ENCODE measurements around the gene CCL21. TPM values are rescaled to one million over a fixed set of nuclear protein-coding genes. Genes with fewer than 3 reads are reported as not detected.
"Not testable (repeated sequence)": the region's sequence is repeated elsewhere in the genome, so short reads cannot be mapped to it uniquely, and the experiment has no call there.

Gene CCL21, protein sequence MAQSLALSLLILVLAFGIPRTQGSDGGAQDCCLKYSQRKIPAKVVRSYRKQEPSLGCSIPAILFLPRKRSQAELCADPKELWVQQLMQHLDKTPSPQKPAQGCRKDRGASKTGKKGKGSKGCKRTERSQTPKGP
- not detected for total RNA-seq

DNA sequence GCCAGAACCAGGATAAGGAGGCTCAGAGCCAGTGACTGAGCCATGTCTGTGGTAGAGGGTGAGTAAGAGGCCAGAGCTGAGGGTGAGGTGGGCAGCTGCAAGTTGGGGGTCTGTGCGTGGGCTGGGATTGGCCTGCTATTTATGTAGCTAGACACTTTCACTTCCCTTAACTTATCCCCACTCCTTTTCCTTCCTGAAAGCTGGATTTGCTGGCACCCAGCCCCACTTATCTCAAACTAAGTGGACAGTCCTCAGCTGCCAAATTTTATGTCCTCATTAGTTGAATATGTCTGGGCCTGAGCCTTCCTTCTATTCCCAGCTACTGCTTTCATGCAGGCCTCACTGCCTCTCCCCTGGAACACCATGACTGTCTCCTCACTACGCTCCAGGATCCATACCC is at the start of gene CCL21:
TSS of gene CCL21 (minus strand) at position 114 of the 400 bp plus-strand sequence. CDS start at position 44, 70 bp downstream.
- H3K27me3 Mint-ChIP-seq (ENCODE audit: low read depth) = peaks cover 19% of the 10 kb centered on the region
- no peaks in the 10 kb centered on the region for H3K36me3 Mint-ChIP-seq (ENCODE audit: insufficient read depth in 2 of 2)
- DNase-seq (no peak), ATAC-seq (replicated peaks in 1 of 2) (no peak)
- H3K27ac Mint-ChIP-seq = no peak within 1 kb of the TSS
- no peaks in the 10 kb centered on the region for H3K4me1 Mint-ChIP-seq (ENCODE audit: low read depth)
- H3K4me3 Mint-ChIP-seq = no peak within 1 kb of the TSS
- no peaks in the 10 kb centered on the region for H3K9me3 Mint-ChIP-seq

DNA sequence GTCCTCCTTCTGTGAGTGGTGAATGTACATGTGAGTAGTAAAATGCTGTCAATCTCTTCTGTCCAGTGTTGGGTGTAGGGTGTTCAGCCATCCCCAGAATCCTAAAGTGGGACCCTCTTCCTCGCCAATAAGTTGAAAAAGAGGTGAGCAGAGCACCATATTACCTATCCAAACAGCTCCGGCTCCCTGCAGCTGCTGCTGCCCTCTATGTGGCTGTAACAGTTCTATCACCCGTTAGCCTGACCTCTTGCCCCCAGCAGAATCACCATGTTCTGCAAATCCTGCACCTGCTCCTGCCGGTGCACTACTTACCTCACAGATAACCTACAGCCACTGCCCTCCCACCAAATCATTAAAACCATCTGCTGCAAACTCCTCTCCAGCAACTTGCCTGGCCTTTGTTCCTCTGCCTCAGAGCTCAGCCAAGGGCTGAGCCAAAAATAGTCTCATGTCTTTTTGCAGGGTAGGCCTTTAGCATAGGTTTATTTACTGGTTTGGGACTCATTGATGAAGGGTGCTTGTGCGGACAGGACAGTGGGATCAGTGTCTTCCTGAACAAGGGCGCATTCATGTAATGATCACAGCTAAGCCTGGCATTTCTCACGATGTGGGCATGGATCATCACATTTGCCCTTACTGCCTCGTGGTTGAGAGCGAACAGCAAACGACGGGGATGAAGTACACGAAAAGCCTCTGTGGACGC is 49.6 kb upstream of the CCL21 start:
- DNase-seq = no peak
- H3K27me3 Mint-ChIP-seq (ENCODE audit: low read depth) = peaks cover 58% of the 10 kb centered on the region
- H3K27ac Mint-ChIP-seq = no peak overlapping the region

DNA sequence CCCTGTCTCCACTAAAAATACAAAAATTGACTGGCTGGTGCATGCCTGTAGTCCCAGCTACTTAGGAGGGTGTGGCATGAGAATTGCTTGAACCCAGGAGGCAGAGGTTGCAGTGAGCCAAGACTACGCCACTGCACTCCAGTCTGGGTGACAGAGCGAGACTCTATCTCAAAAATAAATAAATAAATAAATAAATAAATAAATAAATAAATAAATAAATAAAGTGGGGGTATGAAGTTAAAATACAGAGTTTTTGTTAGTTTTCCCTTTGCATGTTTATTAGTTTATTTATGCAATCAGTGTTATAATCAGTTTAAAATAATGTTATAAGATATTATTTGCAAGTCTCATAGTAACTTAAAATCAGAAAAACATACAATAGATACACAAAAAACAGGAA is 40.4 kb upstream of the CCL21 start:
- H3K36me3 Mint-ChIP-seq (ENCODE audit: insufficient read depth in 2 of 2); H3K27ac Mint-ChIP-seq; H3K4me3 Mint-ChIP-seq; H3K4me1 Mint-ChIP-seq (ENCODE audit: low read depth); DNase-seq; ATAC-seq (replicated peaks in 1 of 2); H3K9me3 Mint-ChIP-seq: not testable (repeated sequence)
- H3K27me3 Mint-ChIP-seq (ENCODE audit: low read depth) = peaks cover 65% of the 10 kb centered on the region

More for the DNA sequence above, 49.6 kb upstream of the CCL21 start:
- no peak overlapping the region for H3K4me3 Mint-ChIP-seq
- H3K4me1 Mint-ChIP-seq (ENCODE audit: low read depth) = peaks cover 5% of the 10 kb centered on the region
- no peaks in the 10 kb centered on the region for H3K36me3 Mint-ChIP-seq (ENCODE audit: insufficient read depth in 2 of 2)
- no peaks in the 10 kb centered on the region for H3K9me3 Mint-ChIP-seq
- ATAC-seq (replicated peaks in 1 of 2) = no peak

DNA sequence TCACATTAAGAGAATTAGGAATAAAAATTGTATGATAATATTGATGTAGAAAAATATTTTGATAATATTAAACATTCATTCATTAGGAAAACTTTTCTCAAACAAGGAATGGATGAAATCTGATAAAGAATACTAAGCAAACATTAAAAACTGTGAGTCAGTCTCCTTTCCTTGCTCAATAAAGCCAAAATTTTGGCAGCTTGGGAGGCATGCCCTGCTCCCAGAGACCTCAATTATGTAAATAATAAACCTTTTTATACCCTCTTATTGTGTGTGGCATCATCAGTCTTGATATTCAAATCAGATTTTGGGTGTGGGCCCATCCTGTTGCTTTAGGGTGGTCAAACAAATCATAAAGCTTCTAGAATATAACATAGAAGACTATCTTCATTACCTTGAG is 36.6 kb upstream of the CCL21 start:
- no peak for DNase-seq
- Mint-ChIP-seq H3K36me3 (ENCODE audit: insufficient read depth in 2 of 2) (peaks cover 0 to 2% of the 10 kb centered on the region in 2 donors), H3K27ac (no peak overlapping the region), H3K27me3 (ENCODE audit: low read depth) (peaks cover 32% of the 10 kb centered on the region), H3K4me3 (no peak overlapping the region), H3K9me3 (no peaks in the 10 kb centered on the region), H3K4me1 (ENCODE audit: low read depth) (peaks cover 15% of the 10 kb centered on the region)
- ATAC-seq (replicated peaks in 1 of 2) = no peak

DNA sequence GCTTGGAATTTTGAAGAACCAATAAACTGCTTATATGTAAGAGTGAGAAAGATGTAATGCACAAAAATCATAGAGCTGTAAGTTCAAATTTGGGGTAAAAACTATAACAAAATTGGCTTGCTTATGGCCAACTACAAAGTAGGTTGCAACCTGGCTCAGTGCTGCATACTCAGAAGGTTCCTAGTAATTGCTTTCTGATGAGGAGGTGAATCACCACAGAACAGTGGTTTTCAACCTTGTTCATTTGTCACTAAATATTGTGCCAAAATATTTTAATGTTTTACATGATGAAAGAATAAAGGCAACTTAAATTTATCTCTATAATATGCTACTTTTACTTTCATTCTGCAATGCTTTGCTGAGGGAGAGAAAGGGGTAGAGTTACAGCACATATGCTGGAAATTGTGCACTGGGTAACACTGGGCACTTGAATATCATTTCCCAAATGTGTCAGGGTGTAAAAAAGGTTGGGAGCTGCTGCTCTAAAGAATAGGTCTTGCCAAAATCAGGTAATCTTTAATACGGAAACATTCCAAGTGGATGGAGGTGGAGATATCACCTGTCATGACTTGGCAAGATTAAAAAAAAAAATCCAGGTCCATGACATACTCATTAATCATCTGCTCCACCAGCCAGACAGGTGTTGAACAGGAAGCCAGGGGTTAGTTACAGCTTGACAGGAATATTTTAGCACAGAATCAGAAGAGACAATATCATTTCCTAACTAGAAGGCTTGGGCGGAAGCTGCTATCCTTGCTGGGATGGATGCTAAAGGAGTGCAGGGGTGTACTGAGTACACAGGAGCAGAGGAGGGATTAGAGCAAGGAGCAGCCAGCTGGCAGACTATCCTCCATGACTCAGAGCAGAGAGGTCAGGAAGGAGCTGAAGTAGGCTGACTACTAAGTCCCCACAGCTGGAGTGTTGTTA is 34.6 kb upstream of the CCL21 start:
- DNase-seq (no peak), ATAC-seq (replicated peaks in 1 of 2) (peak; percentile 46 to 57)
- H3K27ac Mint-ChIP-seq = no peak overlapping the region
- peaks cover 16% of the 10 kb centered on the region for H3K4me1 Mint-ChIP-seq (ENCODE audit: low read depth)
- no peaks in the 10 kb centered on the region for H3K36me3 Mint-ChIP-seq (ENCODE audit: insufficient read depth in 2 of 2)
- no peaks in the 10 kb centered on the region for H3K9me3 Mint-ChIP-seq
- no peak overlapping the region for H3K4me3 Mint-ChIP-seq
- peaks cover 14% of the 10 kb centered on the region for H3K27me3 Mint-ChIP-seq (ENCODE audit: low read depth)

DNA sequence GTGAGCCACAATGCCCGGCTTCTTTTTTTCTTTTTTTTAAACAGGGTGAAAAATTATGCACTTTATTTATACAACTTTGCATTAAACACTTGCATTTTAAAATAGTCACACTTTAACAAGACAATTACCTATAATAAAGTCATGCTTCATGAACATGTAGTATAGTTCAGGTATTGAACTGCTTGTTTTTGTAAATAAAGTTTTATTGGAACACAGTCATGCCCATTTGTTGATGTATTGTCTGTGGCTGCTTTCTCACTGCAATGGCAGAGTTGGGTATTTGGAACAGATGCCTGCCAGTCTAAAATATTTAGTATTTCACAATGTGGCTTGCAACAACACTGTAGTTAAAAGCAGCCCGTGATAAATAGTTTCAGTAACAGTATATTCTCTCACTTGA is 32.8 kb upstream of the CCL21 start:
- H3K27ac Mint-ChIP-seq = no peak overlapping the region
- H3K36me3 Mint-ChIP-seq (ENCODE audit: insufficient read depth in 2 of 2) = no peaks in the 10 kb centered on the region
- H3K9me3 Mint-ChIP-seq = no peaks in the 10 kb centered on the region
- peaks cover 12% of the 10 kb centered on the region for H3K27me3 Mint-ChIP-seq (ENCODE audit: low read depth)
- no peak for DNase-seq
- no peak overlapping the region for H3K4me3 Mint-ChIP-seq
- H3K4me1 Mint-ChIP-seq (ENCODE audit: low read depth) = peaks cover 16% of the 10 kb centered on the region
- no peak for ATAC-seq (replicated peaks in 1 of 2)

DNA sequence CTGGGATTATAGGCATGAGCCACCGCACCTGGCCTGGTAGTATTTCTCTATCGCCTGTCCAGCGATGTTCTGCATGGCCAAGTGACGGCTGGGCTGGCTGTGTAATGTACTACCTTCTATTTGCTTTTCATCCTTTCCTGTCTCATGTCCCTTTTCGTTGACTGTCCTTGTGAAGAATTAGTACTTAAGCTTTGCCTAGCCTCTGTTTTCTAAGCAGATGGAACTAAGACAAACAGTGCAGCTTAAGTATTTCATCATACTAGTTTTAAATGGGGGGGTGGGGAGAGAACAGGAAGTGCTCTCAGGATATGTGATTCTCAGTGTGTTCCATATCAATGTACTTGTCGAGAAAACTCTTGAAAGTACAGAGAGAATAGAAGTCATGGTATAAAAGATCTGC is 31.7 kb upstream of the CCL21 start:
- no peaks in the 10 kb centered on the region for H3K36me3 Mint-ChIP-seq (ENCODE audit: insufficient read depth in 2 of 2)
- DNase-seq (no peak), ATAC-seq (replicated peaks in 1 of 2) (no peak)
- H3K4me3 Mint-ChIP-seq = no peak overlapping the region
- peaks cover 16% of the 10 kb centered on the region for H3K4me1 Mint-ChIP-seq (ENCODE audit: low read depth)
- no peaks in the 10 kb centered on the region for H3K9me3 Mint-ChIP-seq
- peaks cover 19% of the 10 kb centered on the region for H3K27me3 Mint-ChIP-seq (ENCODE audit: low read depth)
- peak overlapping the region; percentile 8 for H3K27ac Mint-ChIP-seq

DNA sequence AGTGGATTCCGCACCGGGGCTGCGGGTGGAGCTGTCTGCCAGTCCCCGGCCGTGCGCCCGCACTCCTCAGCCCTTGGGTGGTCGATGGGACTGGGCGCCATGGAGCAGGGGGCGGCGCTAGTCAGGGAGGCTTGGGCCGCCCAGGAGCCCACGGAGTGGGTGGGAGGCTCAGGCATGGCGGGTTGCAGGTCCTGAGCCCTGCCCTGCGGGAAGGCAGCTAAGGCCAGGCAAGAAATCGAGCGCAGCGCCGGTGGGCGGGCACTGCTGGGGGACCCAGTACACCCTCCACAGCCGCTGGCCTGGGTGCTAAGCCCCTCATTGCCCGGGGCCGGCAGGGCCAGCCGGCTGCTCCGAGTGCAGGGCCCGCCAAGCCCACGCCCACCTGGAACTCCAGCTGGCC is 30.2 kb upstream of the CCL21 start:
- H3K27me3 Mint-ChIP-seq (ENCODE audit: low read depth) = peaks cover 11% of the 10 kb centered on the region
- H3K36me3 Mint-ChIP-seq (ENCODE audit: insufficient read depth in 2 of 2); DNase-seq; H3K4me3 Mint-ChIP-seq; H3K9me3 Mint-ChIP-seq; ATAC-seq (replicated peaks in 1 of 2); H3K27ac Mint-ChIP-seq: not testable (repeated sequence)
- H3K4me1 Mint-ChIP-seq (ENCODE audit: low read depth) = peaks cover 16% of the 10 kb centered on the region

DNA sequence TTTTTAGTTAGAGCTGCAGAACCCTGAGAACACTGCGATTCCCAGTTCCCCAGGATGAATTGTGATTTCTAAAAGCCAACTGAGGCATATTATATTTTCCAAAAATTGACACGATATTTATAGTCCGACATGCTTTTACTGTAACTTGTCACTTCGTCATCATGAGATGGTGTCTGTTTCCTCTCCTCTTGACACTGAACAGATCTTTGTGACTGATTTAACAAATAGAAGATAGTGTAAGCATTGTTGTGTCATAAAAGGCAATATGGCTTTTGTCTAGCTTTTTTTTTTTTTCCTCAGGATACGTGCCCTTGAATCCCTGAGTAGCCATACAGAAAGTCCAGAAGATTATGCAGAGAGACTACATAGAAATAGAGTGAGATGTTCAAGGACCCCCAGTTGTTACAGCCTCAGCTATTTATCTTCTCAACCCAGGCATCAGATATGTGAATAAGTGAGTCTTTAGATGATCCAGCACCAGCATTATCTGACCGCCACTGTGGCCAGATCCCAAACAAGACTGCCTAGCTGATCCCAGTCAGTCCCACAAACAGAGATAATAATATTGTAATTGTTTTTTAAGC is 27.8 kb upstream of the CCL21 start:
- H3K27ac Mint-ChIP-seq = no peak overlapping the region
- peaks cover 11% of the 10 kb centered on the region for H3K27me3 Mint-ChIP-seq (ENCODE audit: low read depth)
- H3K36me3 Mint-ChIP-seq (ENCODE audit: insufficient read depth in 2 of 2) = no peaks in the 10 kb centered on the region
- no peaks in the 10 kb centered on the region for H3K9me3 Mint-ChIP-seq
- no peak for DNase-seq
- H3K4me3 Mint-ChIP-seq = no peak overlapping the region
- H3K4me1 Mint-ChIP-seq (ENCODE audit: low read depth) = peaks cover 7% of the 10 kb centered on the region
- no peak for ATAC-seq (replicated peaks in 1 of 2)

DNA sequence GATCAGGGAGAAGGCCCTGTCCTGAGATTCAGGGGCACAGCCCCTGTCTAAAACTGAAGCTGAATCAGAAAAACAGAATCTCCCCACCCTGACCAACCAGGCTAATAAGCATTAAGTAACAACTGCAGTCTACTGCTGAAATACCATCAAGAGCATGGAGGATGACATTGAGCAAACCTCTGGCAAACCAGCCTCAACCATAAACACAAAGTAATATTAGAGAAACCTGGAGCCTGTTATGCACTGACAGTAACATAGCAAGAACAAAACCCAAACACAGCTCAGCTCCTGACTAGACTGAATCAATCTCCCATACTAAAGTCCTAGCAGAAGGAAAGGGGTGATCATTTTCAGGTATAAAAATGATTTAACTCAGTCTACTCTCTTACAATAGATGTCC is 24.8 kb upstream of the CCL21 start:
- Mint-ChIP-seq H3K9me3 (no peaks in the 10 kb centered on the region), H3K27ac (no peak overlapping the region), H3K36me3 (ENCODE audit: insufficient read depth in 2 of 2) (no peaks in the 10 kb centered on the region), H3K4me1 (ENCODE audit: low read depth) (no peaks in the 10 kb centered on the region), H3K27me3 (ENCODE audit: low read depth) (peaks cover 11% of the 10 kb centered on the region), H3K4me3 (no peak overlapping the region)
- DNase-seq = no peak
- ATAC-seq (replicated peaks in 1 of 2) = no peak

DNA sequence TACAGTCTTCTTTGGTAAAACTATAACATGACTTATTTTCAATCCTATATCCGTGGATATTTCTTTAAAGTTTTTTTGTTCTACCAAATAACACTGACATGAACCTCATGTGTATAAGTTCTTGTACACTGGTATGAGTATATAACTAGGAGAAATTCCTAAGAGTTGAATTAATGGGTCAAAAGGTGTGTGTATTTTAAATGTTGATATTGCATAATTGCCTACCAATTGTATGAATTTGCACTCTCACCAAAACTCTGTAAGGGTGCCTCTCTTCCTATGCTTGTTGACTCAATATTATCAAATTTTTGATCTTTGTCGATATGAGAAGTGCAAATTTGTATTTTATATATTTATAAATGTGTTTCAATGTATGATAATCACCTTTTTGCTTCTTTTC is 22.9 kb upstream of the CCL21 start:
- Mint-ChIP-seq H3K4me3 (no peak overlapping the region), H3K36me3 (ENCODE audit: insufficient read depth in 2 of 2) (no peaks in the 10 kb centered on the region), H3K9me3 (no peaks in the 10 kb centered on the region)

DNA sequence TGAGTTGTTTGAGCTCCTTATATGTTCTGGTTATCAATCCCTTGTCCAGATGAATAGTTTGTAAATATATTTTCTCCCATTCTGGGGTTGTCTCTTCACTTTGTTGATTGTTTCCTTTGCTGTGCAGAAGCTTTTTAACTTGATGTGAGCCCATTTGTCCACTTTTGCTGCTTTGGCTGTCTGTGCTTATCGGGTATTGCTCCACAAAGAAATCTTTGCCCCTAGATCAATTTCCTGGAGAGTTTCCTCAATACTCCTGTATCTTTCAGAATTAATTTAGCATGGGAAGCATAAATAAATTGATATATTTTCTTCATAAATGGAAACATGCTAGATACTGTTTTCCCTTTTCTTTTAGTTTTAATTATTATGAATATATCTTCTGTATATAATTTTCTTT is 22.5 kb upstream of the CCL21 start:
- Mint-ChIP-seq H3K4me3 (no peak overlapping the region), H3K36me3 (ENCODE audit: insufficient read depth in 2 of 2) (no peaks in the 10 kb centered on the region), H3K27me3 (ENCODE audit: low read depth) (peaks cover 5% of the 10 kb centered on the region), H3K27ac (no peak overlapping the region), H3K4me1 (ENCODE audit: low read depth) (no peaks in the 10 kb centered on the region), H3K9me3 (no peaks in the 10 kb centered on the region)
- DNase-seq (no peak), ATAC-seq (replicated peaks in 1 of 2) (no peak)

More for the DNA sequence above, 22.9 kb upstream of the CCL21 start:
- DNase-seq (no peak), ATAC-seq (replicated peaks in 1 of 2) (no peak)
- H3K4me1 Mint-ChIP-seq (ENCODE audit: low read depth) = no peaks in the 10 kb centered on the region
- no peak overlapping the region for H3K27ac Mint-ChIP-seq
- peaks cover 9% of the 10 kb centered on the region for H3K27me3 Mint-ChIP-seq (ENCODE audit: low read depth)

DNA sequence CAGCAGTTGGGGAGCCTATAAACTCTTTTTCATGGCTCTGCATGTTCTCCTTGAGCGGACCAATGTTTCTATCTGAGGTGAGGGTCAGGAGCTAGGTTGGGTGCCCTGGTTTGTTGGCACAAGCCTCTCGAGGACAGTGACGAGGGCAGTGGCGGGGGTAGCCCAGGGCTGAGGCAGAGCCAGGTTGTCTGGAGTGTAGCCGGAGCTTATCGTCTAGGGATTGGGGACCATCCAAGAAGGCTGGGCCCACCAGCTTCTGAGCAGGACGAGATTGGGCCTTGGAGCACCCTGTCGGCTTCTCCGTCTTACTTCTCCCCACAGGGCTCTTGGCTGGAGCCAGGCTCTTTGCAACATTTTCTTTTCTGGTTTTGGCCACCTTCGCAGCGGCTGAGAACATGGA is 13.2 kb upstream of the CCL21 start:
- no peaks in the 10 kb centered on the region for H3K4me1 Mint-ChIP-seq (ENCODE audit: low read depth)
- no peaks in the 10 kb centered on the region for H3K27me3 Mint-ChIP-seq (ENCODE audit: low read depth)
- ATAC-seq (replicated peaks in 1 of 2) (no peak), DNase-seq (no peak)
- no peaks in the 10 kb centered on the region for H3K9me3 Mint-ChIP-seq
- no peak overlapping the region for H3K4me3 Mint-ChIP-seq
- H3K36me3 Mint-ChIP-seq (ENCODE audit: insufficient read depth in 2 of 2) = no peaks in the 10 kb centered on the region
- H3K27ac Mint-ChIP-seq = no peak overlapping the region
